GM23338 (cell line): Measurements from ENCODE around the gene SUN3. TPM values are rescaled to one million over a fixed set of nuclear protein-coding genes. Genes with fewer than 3 reads are reported as not detected.

Experiments
- ATAC-seq: fragments of 200-7000 bp; cut with Tn5 transposase; 3 replicates; pipeline ENCODE4 v1.9.1; 2020
- DNase-seq: peaks from one replicate; pipeline ENCODE4 v3.0.0-alpha.2; 2015; ENCODE audit warnings: low spot score
- H2AFZ ChIP-seq: fragments of 200-600 bp; sonication (generic); 2 replicates; pipeline ENCODE4 v1.8.0; 2016; ENCODE audit warnings: antibody characterized with exemption, mild to moderate bottlenecking, moderate library complexity
- H3F3A ChIP-seq: fragments of 200-600 bp; sonication (generic); replicated peaks from 2 replicates; pipeline ENCODE4 v1.8.0; 2017; ENCODE audit warnings: antibody characterized with exemption, mixed run types, low read depth
- H3K27ac ChIP-seq: fragments of 200-600 bp; sonication (generic); 2 replicates; pipeline ENCODE4 v1.6.1; 2016; ENCODE audit warnings: low read depth
- H3K27me3 ChIP-seq: fragments of 200-600 bp; sonication (generic); 2 replicates; pipeline ENCODE4 v1.8.0; 2016; ENCODE audit warnings: mild to moderate bottlenecking, mixed run types, moderate library complexity; ENCODE audit not compliant: insufficient read depth
- H3K36me3 ChIP-seq: fragments of 200-600 bp; sonication (generic); 2 replicates; pipeline ENCODE4 v1.8.0; 2016; ENCODE audit warnings: mild to moderate bottlenecking; ENCODE audit not compliant: insufficient read depth
- H3K4me1 ChIP-seq: fragments of 200-600 bp; sonication (generic); 2 replicates; pipeline ENCODE4 v1.8.0; 2016; ENCODE audit warnings: mild to moderate bottlenecking, moderate library complexity; ENCODE audit not compliant: insufficient read depth
- H3K4me2 ChIP-seq: fragments of 200-600 bp; sonication (generic); 2 replicates; pipeline ENCODE4 v1.7.1; 2017; ENCODE audit warnings: mixed run types
- H3K4me3 ChIP-seq: fragments of 200-600 bp; sonication (generic); 2 replicates; pipeline ENCODE4 v1.6.1; 2016; ENCODE audit warnings: mixed run types
- H3K79me2 ChIP-seq: fragments of 200-600 bp; sonication (generic); replicated peaks from 2 replicates; pipeline ENCODE4 v1.8.0; 2017; ENCODE audit warnings: mild to moderate bottlenecking; ENCODE audit not compliant: insufficient read depth
- H3K9me2 ChIP-seq: fragments of 200-600 bp; sonication (generic); 2 replicates; pipeline ENCODE4 v1.8.0; 2017; ENCODE audit not compliant: insufficient read depth
- H4K20me1 ChIP-seq: fragments of 200-600 bp; sonication (generic); replicated peaks from 2 replicates; pipeline ENCODE4 v1.8.0; 2017; ENCODE audit warnings: mild to moderate bottlenecking; ENCODE audit not compliant: insufficient read depth
- H3K27ac Mint-ChIP-seq: 2 replicates; pipeline ENCODE4 v1.8.0; 2020; ENCODE audit warnings: inconsistent platforms, mild to moderate bottlenecking, moderate library complexity, mixed read lengths
- H3K27me3 Mint-ChIP-seq: 3 replicates; pipeline ENCODE4 v1.8.0; 2022; ENCODE audit warnings: low read depth, mild to moderate bottlenecking, moderate library complexity, mixed read lengths, inconsistent platforms; ENCODE audit not compliant: insufficient read depth, poor library complexity
- H3K36me3 Mint-ChIP-seq: 3 replicates; pipeline ENCODE4 v1.8.0; 2021; ENCODE audit warnings: low read depth, mild to moderate bottlenecking, inconsistent platforms, moderate library complexity, mixed read lengths
- H3K4me1 Mint-ChIP-seq: 3 replicates; pipeline ENCODE4 v1.8.0; 2020; ENCODE audit warnings: mild to moderate bottlenecking, inconsistent platforms, mixed read lengths
- H3K4me3 Mint-ChIP-seq: 3 replicates; pipeline ENCODE4 v1.8.0; 2021; ENCODE audit warnings: moderate library complexity, mild to moderate bottlenecking, inconsistent platforms, mixed read lengths
- H3K9me3 Mint-ChIP-seq: 3 replicates; pipeline ENCODE4 v1.8.0; 2020; ENCODE audit warnings: moderate library complexity, mild to moderate bottlenecking, inconsistent platforms, mixed read lengths
- ETS1 ChIP-seq: IDR thresholded peaks from 2 replicates; pipeline ENCODE4 v1.6.1; 2016; ENCODE audit warnings: antibody characterized with exemption
- EZH2phosphoT487 ChIP-seq: fragments of 200-600 bp; sonication (generic); IDR thresholded peaks from one replicate; pipeline ENCODE4 v1.8.1; 2018; ENCODE audit warnings: antibody characterized with exemption; ENCODE audit not compliant: unreplicated experiment
- JUNB ChIP-seq: IDR thresholded peaks from one replicate; pipeline ENCODE4 v1.6.1; 2016; ENCODE audit warnings: antibody characterized with exemption; ENCODE audit not compliant: unreplicated experiment
- POLR2AphosphoS5 ChIP-seq: IDR thresholded peaks from 2 replicates; pipeline ENCODE4 v1.6.1; 2016; ENCODE audit warnings: antibody characterized with exemption, low read depth
- REST ChIP-seq: IDR thresholded peaks from one replicate; pipeline ENCODE4 v1.6.1; 2018; ENCODE audit warnings: antibody characterized with exemption; ENCODE audit not compliant: unreplicated experiment
- STAT1 ChIP-seq: IDR thresholded peaks from one replicate; pipeline ENCODE4 v1.6.1; 2016; ENCODE audit warnings: antibody characterized with exemption; ENCODE audit not compliant: unreplicated experiment
- ZNF114 ChIP-seq: fragments of 250-450 bp; sonication (Bioruptor Pico); IDR thresholded peaks from 2 replicates; pipeline ENCODE4 v1.5.0; 2020; ENCODE audit warnings: mild to moderate bottlenecking, moderate library complexity
- ZNF331 ChIP-seq: fragments of 250-450 bp; sonication (Bioruptor Pico); IDR thresholded peaks from 2 replicates; pipeline ENCODE4 v1.5.0; 2020; ENCODE audit warnings: low read depth, mild to moderate bottlenecking, moderate library complexity
- polyA plus RNA-seq: library from polyadenylated mRNA; unstranded; fragments of >200 nt; fragmentation: Nextera tagmentation; extraction: Ambion mirVana; gene quantifications from 2 replicates; pipeline ENCODE4 v1.2.1, GENCODE V29; 2016
- total RNA-seq: library from RNA; depleted of rRNA; stranded (reverse); fragments of >200 nt; shearing (Covaris generic); gene quantifications from 2 replicates; pipeline ENCODE4 v1.2.3, GENCODE V29; 2014
- TF ChIP-seq, protein P1 (sequence below), 2 experiments: fragments of 200-600 bp in 1 of 2; sonication (generic) in 1 of 2; conservative IDR thresholded peaks; 2 replicates each; pipeline versions ENCODE4 v1.5.1 to v1.6.1; 2016 to 2017; ENCODE audit warnings: antibody characterized with exemption in 2 of 2, low read depth in 2 of 2, mild to moderate bottlenecking in 2 of 2, moderate library complexity in 1 of 2

Gene SUN3
- total and polyA plus RNA-seq, 2 experiments from 2014 or later = 0.52 TPM; not detected in 1

- Histone ChIP-seq H3K79me2 (peaks cover 6% of the 10 kb centered on the region; the same call in 1 of the 2 replicates), H3K36me3 (peaks cover 26% of the 10 kb centered on the region), H3F3A (0 out of 2 replicates have a peak, but pooled peaks cover 3% of the 10 kb centered on the region), H3K4me1 (no peaks in the 10 kb centered on the region; the same call in none of the 2 replicates), H2AFZ (no peak overlapping the region), H3K27ac (no peak overlapping the region), H3K4me3 (no peak overlapping the region), H4K20me1 (peaks cover 9% of the 10 kb centered on the region; the same call in 1 of the 2 replicates), H3K27me3 (no peaks in the 10 kb centered on the region), H3K4me2 (no peak overlapping the region), H3K9me2 (no peaks in the 10 kb centered on the region)
- peaks cover 11% of the 10 kb centered on the region; the same call in 2 of the 3 replicates for H3K4me1 Mint-ChIP-seq
- H3K4me3 Mint-ChIP-seq = no peak overlapping the region
- peaks cover 51% of the 10 kb centered on the region for H3K36me3 Mint-ChIP-seq
- H3K27ac Mint-ChIP-seq = no peak overlapping the region
- no peak for TF ChIP-seq POLR2AphosphoS5
- no peak for TF ChIP-seq JUNB
- no peak for TF ChIP-seq ZNF114 (CRISPR knock-in tag)
- TF ChIP-seq, protein P1, sequence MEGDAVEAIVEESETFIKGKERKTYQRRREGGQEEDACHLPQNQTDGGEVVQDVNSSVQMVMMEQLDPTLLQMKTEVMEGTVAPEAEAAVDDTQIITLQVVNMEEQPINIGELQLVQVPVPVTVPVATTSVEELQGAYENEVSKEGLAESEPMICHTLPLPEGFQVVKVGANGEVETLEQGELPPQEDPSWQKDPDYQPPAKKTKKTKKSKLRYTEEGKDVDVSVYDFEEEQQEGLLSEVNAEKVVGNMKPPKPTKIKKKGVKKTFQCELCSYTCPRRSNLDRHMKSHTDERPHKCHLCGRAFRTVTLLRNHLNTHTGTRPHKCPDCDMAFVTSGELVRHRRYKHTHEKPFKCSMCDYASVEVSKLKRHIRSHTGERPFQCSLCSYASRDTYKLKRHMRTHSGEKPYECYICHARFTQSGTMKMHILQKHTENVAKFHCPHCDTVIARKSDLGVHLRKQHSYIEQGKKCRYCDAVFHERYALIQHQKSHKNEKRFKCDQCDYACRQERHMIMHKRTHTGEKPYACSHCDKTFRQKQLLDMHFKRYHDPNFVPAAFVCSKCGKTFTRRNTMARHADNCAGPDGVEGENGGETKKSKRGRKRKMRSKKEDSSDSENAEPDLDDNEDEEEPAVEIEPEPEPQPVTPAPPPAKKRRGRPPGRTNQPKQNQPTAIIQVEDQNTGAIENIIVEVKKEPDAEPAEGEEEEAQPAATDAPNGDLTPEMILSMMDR (conservative IDR thresholded peaks at IDR 0.05; ENCODE audit: low read depth in 2 of 2) = no peak
- no peak for DNase-seq
- peaks cover 2% of the 10 kb centered on the region for H3K27me3 Mint-ChIP-seq
- no peak for ATAC-seq
- H3K9me3 Mint-ChIP-seq = peaks cover 15% of the 10 kb centered on the region
These were observed 71.8 kb downstream of the SUN3 start for GRCh38 chr7:47957156-47957555.

- Histone ChIP-seq H3K4me2 (no peak overlapping the region), H3K27ac (no peak overlapping the region), H3K36me3 (peaks cover 19% of the 10 kb centered on the region), H3K79me2 (peaks cover 6% of the 10 kb centered on the region; the same call in 1 of the 2 replicates), H4K20me1 (peaks cover 9% of the 10 kb centered on the region; the same call in 1 of the 2 replicates), H3K4me1 (peaks cover 4% of the 10 kb centered on the region), H2AFZ (no peak overlapping the region), H3K9me2 (no peaks in the 10 kb centered on the region), H3K4me3 (no peak overlapping the region), H3F3A (0 out of 2 replicates have a peak, but pooled peaks cover 3% of the 10 kb centered on the region), H3K27me3 (no peaks in the 10 kb centered on the region)
- TF ChIP-seq EZH2phosphoT487 (no peak), ZNF114 (CRISPR knock-in tag) (no peak), JUNB (no peak), ETS1 (no peak), REST (no peak), STAT1 (no peak), ZNF331 (CRISPR knock-in tag) (no peak), POLR2AphosphoS5 (no peak)
- TF ChIP-seq, protein P1 (conservative IDR thresholded peaks at IDR 0.05; ENCODE audit: low read depth in 2 of 2) = no peak
- no peak for DNase-seq
- Mint-ChIP-seq H3K36me3 (peaks cover 42% of the 10 kb centered on the region), H3K4me1 (peaks cover 21% of the 10 kb centered on the region), H3K27ac (no peak overlapping the region), H3K4me3 (no peak overlapping the region), H3K9me3 (peaks cover 15% of the 10 kb centered on the region), H3K27me3 (no peaks in the 10 kb centered on the region)
- peak; percentile 34; the same call in 2 of the 3 replicates for ATAC-seq
These were observed 72.7 kb downstream of the SUN3 start for GRCh38 chr7:47956220-47956619.
